Ramos (cell line): ENCODE results near the gene HOXD8.

Source experiments
- in situ Hi-C: fragments of 300-500 bp; cut with MboI; formaldehyde crosslinking; loops from one replicate; pipeline ENCODE4 v1.14.3; 2022; ENCODE audit warnings: low sequenced_read_pairs; ENCODE audit not compliant: unreplicated experiment

HOXD8 gene

GRCh38 chr2:176162911-176163671 is 33.6 kb downstream of the HOXD8 start:
- in situ Hi-C loops, result no loop called here

- in situ Hi-C loops, result no loop called here
Observed at GRCh38 chr2:176163672-176164056, 34.2 kb downstream of the HOXD8 start.

- in situ Hi-C loops, result no loop called here
Observed at GRCh38 chr2:176164201-176164600, 34.7 kb downstream of the HOXD8 start.

- in situ Hi-C loops, result no loop called here
Observed at GRCh38 chr2:176164611-176165369, 35.3 kb downstream of the HOXD8 start.

GRCh38 chr2:176165370-176166050 is 36.0 kb downstream of the HOXD8 start:
- in situ Hi-C loops, result no loop called here

- in situ Hi-C loops, result no loop called here
Observed at GRCh38 chr2:176166272-176166671, 36.8 kb downstream of the HOXD8 start.

GRCh38 chr2:176167398-176167797 is 37.9 kb downstream of the HOXD8 start:
- in situ Hi-C loops, result no loop called here

- in situ Hi-C loops, result no loop called here
Observed at GRCh38 chr2:176169181-176169580, 39.7 kb downstream of the HOXD8 start.

- in situ Hi-C loops, result no loop called here
Observed at GRCh38 chr2:176169711-176170110, 40.2 kb downstream of the HOXD8 start.

GRCh38 chr2:176170602-176171305 is 41.2 kb downstream of the HOXD8 start:
- in situ Hi-C loops, result no loop called here

- in situ Hi-C loops, result no loop called here
Observed at GRCh38 chr2:176171351-176172006, 42.0 kb downstream of the HOXD8 start.

GRCh38 chr2:176172007-176172894 is 42.7 kb downstream of the HOXD8 start:
- in situ Hi-C loops, result no loop called here

GRCh38 chr2:176172895-176173566 is 43.5 kb downstream of the HOXD8 start:
- in situ Hi-C loops, result no loop called here

- in situ Hi-C loops, result no loop called here
Observed at GRCh38 chr2:176173567-176174381, 44.3 kb downstream of the HOXD8 start.

- in situ Hi-C loops, result no loop called here
Observed at GRCh38 chr2:176174382-176174823, 44.9 kb downstream of the HOXD8 start.

- in situ Hi-C loops, result no loop called here
Observed at GRCh38 chr2:176174824-176175708, 45.6 kb downstream of the HOXD8 start.
